Breast epithelium (tissue), 3 donors: ENCODE measurements around the gene SRP68.

Experiments
- CTCF ChIP-seq, 3 donors: fragments of 450-650 bp; IDR thresholded peaks; one replicate each; pipeline ENCODE4 v1.5.1; 2016 to 2017; ENCODE audit warnings: antibody characterized with exemption in 3 of 3, mild to moderate bottlenecking in 3 of 3, moderate library complexity in 3 of 3
- POLR2AphosphoS5 ChIP-seq, 3 donors: sonication (generic); formaldehyde crosslinking; IDR thresholded peaks; one replicate each; pipeline ENCODE4 v1.6.1; 2017; ENCODE audit warnings: antibody characterized with exemption in 3 of 3

- no peak for TF ChIP-seq CTCF (IDR thresholded peaks at IDR 0.05)
- TF ChIP-seq POLR2AphosphoS5 (IDR thresholded peaks at IDR 0.05) = no peak
Observed at GRCh38 chr17:76000755-76001521, 71.4 kb downstream of the SRP68 start, which contains the start of gene CDK3.
